ENCODE measurements around the gene MYBPC2.

The MYBPC2 gene

GRCh38 chr19:50392759-50393158 lies 39.9 kb upstream of the MYBPC2 start:
- no peak overlapping the region for H3K4me2 ChIP-seq (ENCODE audit: low read depth, low read length, poor library complexity, severe bottlenecking)
- TF ChIP-seq, protein P1, sequence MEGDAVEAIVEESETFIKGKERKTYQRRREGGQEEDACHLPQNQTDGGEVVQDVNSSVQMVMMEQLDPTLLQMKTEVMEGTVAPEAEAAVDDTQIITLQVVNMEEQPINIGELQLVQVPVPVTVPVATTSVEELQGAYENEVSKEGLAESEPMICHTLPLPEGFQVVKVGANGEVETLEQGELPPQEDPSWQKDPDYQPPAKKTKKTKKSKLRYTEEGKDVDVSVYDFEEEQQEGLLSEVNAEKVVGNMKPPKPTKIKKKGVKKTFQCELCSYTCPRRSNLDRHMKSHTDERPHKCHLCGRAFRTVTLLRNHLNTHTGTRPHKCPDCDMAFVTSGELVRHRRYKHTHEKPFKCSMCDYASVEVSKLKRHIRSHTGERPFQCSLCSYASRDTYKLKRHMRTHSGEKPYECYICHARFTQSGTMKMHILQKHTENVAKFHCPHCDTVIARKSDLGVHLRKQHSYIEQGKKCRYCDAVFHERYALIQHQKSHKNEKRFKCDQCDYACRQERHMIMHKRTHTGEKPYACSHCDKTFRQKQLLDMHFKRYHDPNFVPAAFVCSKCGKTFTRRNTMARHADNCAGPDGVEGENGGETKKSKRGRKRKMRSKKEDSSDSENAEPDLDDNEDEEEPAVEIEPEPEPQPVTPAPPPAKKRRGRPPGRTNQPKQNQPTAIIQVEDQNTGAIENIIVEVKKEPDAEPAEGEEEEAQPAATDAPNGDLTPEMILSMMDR (IDR thresholded peaks at IDR 0.05; ENCODE audit: insufficient read depth, low read length, poor library complexity, severe bottlenecking): no peak
- no peak for TF ChIP-seq EZH2phosphoT487 (conservative IDR thresholded peaks at IDR 0.05; ENCODE audit: low read length)
- no peak overlapping the region for H3K27ac ChIP-seq (ENCODE audit: low read depth, low read length)
- peaks cover 70% of the 10 kb centered on the region for H3K79me2 ChIP-seq (ENCODE audit: insufficient read depth, low read length)
- no peak overlapping the region for H3K4me3 ChIP-seq (ENCODE audit: insufficient read depth, low read length, poor library complexity, severe bottlenecking)
- H3K27me3 ChIP-seq (ENCODE audit: low read length): no peaks in the 10 kb centered on the region
- H3K9ac ChIP-seq (ENCODE audit: low read length): no peak overlapping the region
- no peaks in the 10 kb centered on the region for H3K9me2 ChIP-seq (replicated peaks; ENCODE audit: insufficient read depth, low read length)
- H4K20me1 ChIP-seq (ENCODE audit: low read depth, low read length): no peaks in the 10 kb centered on the region
- H2AFZ ChIP-seq (ENCODE audit: low read depth, low read length, severe bottlenecking): no peak overlapping the region
- peaks cover 4% of the 10 kb centered on the region; the same call in 1 of the 2 replicates for H3K36me3 ChIP-seq (ENCODE audit: low read length)
- peaks cover 5% of the 10 kb centered on the region; the same call in 1 of the 2 replicates for H3F3A ChIP-seq (ENCODE audit: insufficient read depth)
- no peaks in the 10 kb centered on the region for H3K9me3 ChIP-seq (ENCODE audit: insufficient read depth, low read length)

DNA sequence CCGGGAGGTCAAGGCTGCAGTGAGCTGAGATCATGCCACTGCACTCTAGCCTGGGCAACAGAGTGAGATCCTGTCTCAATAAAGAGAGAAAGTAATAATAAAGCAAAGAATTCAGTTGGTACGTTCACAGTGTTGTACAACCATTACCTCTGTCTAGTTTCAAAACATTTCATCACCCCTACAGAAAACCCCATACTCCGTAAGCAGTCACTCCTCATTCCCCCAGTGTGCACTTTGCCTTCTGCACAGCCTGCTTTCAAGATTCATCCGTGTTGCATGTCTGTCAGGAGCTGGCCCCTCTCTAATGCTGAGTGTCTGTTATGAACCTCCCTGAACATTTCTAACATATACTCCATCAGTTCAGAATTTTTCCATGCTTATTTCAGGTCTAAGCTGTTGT lies 39.1 kb upstream of the MYBPC2 start:
- Histone ChIP-seq H3K27me3 (ENCODE audit: low read length) (no peaks in the 10 kb centered on the region), H3K36me3 (ENCODE audit: low read length) (peaks cover under 1% of the 10 kb centered on the region; the same call in 1 of the 2 replicates), H3K9me3 (ENCODE audit: insufficient read depth, low read length) (no peaks in the 10 kb centered on the region), H3K79me2 (ENCODE audit: insufficient read depth, low read length) (peaks cover 70% of the 10 kb centered on the region), H3K9me2 (replicated peaks; ENCODE audit: insufficient read depth, low read length) (no peaks in the 10 kb centered on the region), H3K9ac (ENCODE audit: low read length) (no peak overlapping the region), H3K4me2 (ENCODE audit: low read depth, low read length, poor library complexity, severe bottlenecking) (no peak overlapping the region), H3K27ac (ENCODE audit: low read depth, low read length) (no peak overlapping the region), H2AFZ (ENCODE audit: low read depth, low read length, severe bottlenecking) (no peak overlapping the region), H3K4me3 (ENCODE audit: insufficient read depth, low read length, poor library complexity, severe bottlenecking) (no peak overlapping the region), H4K20me1 (ENCODE audit: low read depth, low read length) (no peaks in the 10 kb centered on the region), H3F3A (ENCODE audit: insufficient read depth) (peaks cover under 1% of the 10 kb centered on the region; the same call in 1 of the 2 replicates)
- TF ChIP-seq, protein P1 (IDR thresholded peaks at IDR 0.05; ENCODE audit: insufficient read depth, low read length, poor library complexity, severe bottlenecking): no peak
- no peak for TF ChIP-seq EZH2phosphoT487 (conservative IDR thresholded peaks at IDR 0.05; ENCODE audit: low read length)

- no peak overlapping the region for H3K9ac ChIP-seq (ENCODE audit: low read length)
Observed at GRCh38 chr19:50394017-50394416, 38.7 kb upstream of the MYBPC2 start.

More at GRCh38 chr19:50394017-50394416, 38.7 kb upstream of the MYBPC2 start:
- H4K20me1 ChIP-seq (ENCODE audit: low read depth, low read length): no peaks in the 10 kb centered on the region
- H3K36me3 ChIP-seq (ENCODE audit: low read length): no peaks in the 10 kb centered on the region
- H3K9me3 ChIP-seq (ENCODE audit: insufficient read depth, low read length): no peaks in the 10 kb centered on the region
- no peak overlapping the region for H2AFZ ChIP-seq (ENCODE audit: low read depth, low read length, severe bottlenecking)
- no peaks in the 10 kb centered on the region for H3K27me3 ChIP-seq (ENCODE audit: low read length)
- peaks cover 66% of the 10 kb centered on the region for H3K79me2 ChIP-seq (ENCODE audit: insufficient read depth, low read length)
- H3K9me2 ChIP-seq (replicated peaks; ENCODE audit: insufficient read depth, low read length): no peaks in the 10 kb centered on the region
- H3F3A ChIP-seq (ENCODE audit: insufficient read depth): no peaks in the 10 kb centered on the region
- no peak overlapping the region for H3K4me3 ChIP-seq (ENCODE audit: insufficient read depth, low read length, poor library complexity, severe bottlenecking)
- TF ChIP-seq EZH2phosphoT487 (conservative IDR thresholded peaks at IDR 0.05; ENCODE audit: low read length): no peak
- TF ChIP-seq, protein P1 (IDR thresholded peaks at IDR 0.05; ENCODE audit: insufficient read depth, low read length, poor library complexity, severe bottlenecking): no peak
- no peak overlapping the region for H3K27ac ChIP-seq (ENCODE audit: low read depth, low read length)
- H3K4me2 ChIP-seq (ENCODE audit: low read depth, low read length, poor library complexity, severe bottlenecking): no peak overlapping the region
